HepG2 (cell line): ENCODE data around the gene SF1. TPM values are rescaled to one million over a fixed set of nuclear protein-coding genes. Genes with fewer than 3 reads are reported as not detected.

Experiments
- ATAC-seq: fragments of 200-7000 bp; cut with Tn5 transposase; 3 replicates; pipeline ENCODE4 v1.9.1; 2020; ENCODE audit warnings: mild to moderate bottlenecking, moderate library complexity
- BruUV-seq: library from RNA; stranded (reverse); fragments of 400-500 nt; replicated peaks from 2 replicates; lab custom pipeline; 2021; lab: Mats Ljungman, UMichigan
- CTCF ChIA-PET: fragments of 300-600 bp; formaldehyde crosslinking; extraction: SDS; loops from one replicate; lab custom pipeline; 2021; ENCODE audit warnings: low total read pairs, inconsistent platforms, low intra/inter-chr PET ratio; lab: Yijun Ruan, JAX
- POLR2A ChIA-PET: fragments of 350-600 bp; sonication (Branson Sonifier 250); formaldehyde crosslinking; loops from one replicate; lab custom pipeline; 2020; ENCODE audit warnings: antibody characterized with exemption, inconsistent platforms; lab: Yijun Ruan, JAX
- DNase-seq: peaks from one replicate; pipeline ENCODE4 v3.0.0-alpha.2; 2015; ENCODE audit warnings: low spot score
- FAIRE-seq: peaks from 3 replicates; lab custom pipeline; 2011; peaks lifted over from hg19 to GRCh38; lab: Jason Lieb, UNC
- H2AFZ ChIP-seq: one replicate; pipeline ENCODE4 v1.6.1; 2011; ENCODE audit warnings: low read length, inconsistent platforms
- H3K27ac ChIP-seq: fragments of 300-600 bp; 3 replicates; pipeline ENCODE4 v1.8.0; 2011; ENCODE audit warnings: mixed run types, mild to moderate bottlenecking, mixed read lengths, low read length, inconsistent platforms; ENCODE audit not compliant: insufficient read depth; ENCODE audit errors: extremely low read length
- H3K27me3 ChIP-seq, 2 experiments: fragments of 200-600 bp in 1 of 2; 2 replicates in 1 of 2; 3 replicates in 1 of 2; pipeline versions ENCODE4 v1.6.0 to v1.8.0; 2011; ENCODE audit warnings: low read length in 2 of 2, mild to moderate bottlenecking in 2 of 2, moderate library complexity in 2 of 2, inconsistent platforms in 1 of 2; ENCODE audit not compliant: insufficient read depth in 2 of 2, control insufficient read depth in 1 of 2
- H3K36me3 ChIP-seq, 2 experiments: fragments of 200-600 bp in 1 of 2; replicated peaks in 1 of 2; 2 replicates in 1 of 2; 3 replicates in 1 of 2; pipeline versions ENCODE4 v1.5.1 to v1.8.0; 2011; ENCODE audit warnings: low read length in 2 of 2, inconsistent platforms in 1 of 2; ENCODE audit not compliant: insufficient read depth in 2 of 2, control insufficient read depth in 1 of 2
- H3K4me1 ChIP-seq: 2 replicates; pipeline ENCODE4 v1.5.1; 2012; ENCODE audit warnings: low read length, inconsistent platforms; ENCODE audit not compliant: insufficient read depth
- H3K4me2 ChIP-seq: 2 replicates; pipeline ENCODE4 v1.6.0; 2011; ENCODE audit warnings: low read depth, low read length, inconsistent platforms
- H3K4me3 ChIP-seq, 3 experiments: fragments of 200-600 bp in 1 of 3; sonication (generic), shearing (Covaris generic) in 1 of 3; replicated peaks in 1 of 3; 2 replicates each; pipeline ENCODE4 v1.5.1; 2011 to 2016; ENCODE audit warnings: low read length in 3 of 3, inconsistent platforms in 2 of 3, low read depth in 2 of 3, mild to moderate bottlenecking in 2 of 3, control low read depth in 1 of 3, mixed read lengths in 1 of 3; ENCODE audit not compliant: insufficient read depth in 1 of 3
- H3K79me2 ChIP-seq: one replicate; pipeline ENCODE4 v1.6.1; 2011; ENCODE audit warnings: low read length, inconsistent platforms; ENCODE audit not compliant: insufficient read depth
- H3K9ac ChIP-seq: 2 replicates; pipeline ENCODE4 v1.6.0; 2011; ENCODE audit warnings: mild to moderate bottlenecking, low read depth, low read length, inconsistent platforms; ENCODE audit not compliant: insufficient read depth
- H3K9me3 ChIP-seq: 2 replicates; pipeline ENCODE4 v1.5.1; 2012; ENCODE audit warnings: mild to moderate bottlenecking, low read length
- H4K20me1 ChIP-seq: 2 replicates; pipeline ENCODE4 v1.6.0; 2011; ENCODE audit warnings: inconsistent platforms, mild to moderate bottlenecking, low read length, moderate library complexity; ENCODE audit not compliant: insufficient read depth
- AGO2 ChIP-seq: fragments of 200-400 bp; formaldehyde crosslinking; optimal IDR thresholded peaks from 2 replicates; pipeline ENCODE3; 2017; ENCODE audit warnings: mild to moderate bottlenecking, low read depth, low read length, moderate library complexity
- CCDC6 ChIP-seq: sonication (generic); formaldehyde crosslinking; IDR thresholded peaks from 2 replicates; pipeline ENCODE4 v1.8.1; 2022; ENCODE audit warnings: mild to moderate bottlenecking, missing genetic modification reagents, moderate library complexity
- EEA1 ChIP-seq: sonication (generic); formaldehyde crosslinking; IDR thresholded peaks from 2 replicates; pipeline ENCODE4 v1.5.1; 2020; ENCODE audit warnings: mild to moderate bottlenecking, missing genetic modification reagents, borderline replicate concordance
- HOXA5 ChIP-seq: sonication (generic); formaldehyde crosslinking; IDR thresholded peaks from 2 replicates; pipeline ENCODE4 v1.4.0; 2020; ENCODE audit warnings: missing genetic modification reagents
- POLR2A ChIP-seq, 2 experiments: IDR thresholded peaks; 2 replicates each; pipeline ENCODE4 v1.6.1; 2011; ENCODE audit warnings: low read depth in 2 of 2, low read length in 2 of 2, mild to moderate bottlenecking in 1 of 2, moderate library complexity in 1 of 2; ENCODE audit not compliant: insufficient read depth in 1 of 2
- RBFOX2 ChIP-seq: fragments of 200-400 bp; formaldehyde crosslinking; IDR thresholded peaks from 2 replicates; pipeline ENCODE4 v1.6.1; 2017; ENCODE audit warnings: low read depth, mild to moderate bottlenecking, low read length
- RBM22 ChIP-seq: fragments of 200-400 bp; formaldehyde crosslinking; optimal IDR thresholded peaks from 2 replicates; pipeline ENCODE3; 2017; ENCODE audit warnings: mild to moderate bottlenecking, low read length, moderate library complexity
- SMARCE1 ChIP-seq: fragments of 450-650 bp; IDR thresholded peaks from 2 replicates; pipeline ENCODE4 v1.6.1; 2017; ENCODE audit warnings: borderline replicate concordance
- ZBTB49 ChIP-seq: sonication (generic); formaldehyde crosslinking; IDR thresholded peaks from 2 replicates; pipeline ENCODE4 v1.4.0; 2020; ENCODE audit warnings: missing genetic modification reagents, borderline replicate concordance
- ZNF142 ChIP-seq: sonication (generic); formaldehyde crosslinking; IDR thresholded peaks from 2 replicates; pipeline ENCODE4 v1.4.0; 2020; ENCODE audit warnings: missing genetic modification reagents
- ZNF280D ChIP-seq: sonication (generic); formaldehyde crosslinking; IDR thresholded peaks from 2 replicates; pipeline ENCODE4 v1.5.1; 2020; ENCODE audit warnings: mild to moderate bottlenecking, missing genetic modification reagents
- ZNF878 ChIP-seq: sonication (generic); formaldehyde crosslinking; IDR thresholded peaks from 2 replicates; pipeline ENCODE4 v1.8.1; 2023; ENCODE audit warnings: mild to moderate bottlenecking, missing genetic modification reagents, moderate library complexity
- WGBS: methylation state at CpG from one replicate; pipeline ENCODE4 v1.1.6; 2017; ENCODE audit warnings: low lambda C conversion rate; 5-methylcytosine and 5-hydroxymethylcytosine counted together
- in situ Hi-C: cut with HindIII; loops from 2 replicates; pipeline ENCODE4 v1.10.0; 2017; ENCODE audit warnings: low pct_unique_long_range_greater_than_20kb; ENCODE audit not compliant: extremely low pct_ligation_motif_present
- intact Hi-C: fragments of 100-400 bp; cut with micrococcal nuclease; formaldehyde crosslinking; loops from one replicate; pipeline ENCODE4 v1.10.0; 2022; ENCODE audit not compliant: unreplicated experiment
- polyA plus RNA-seq, 8 experiments: library from polyadenylated mRNA; depleted of rRNA in 3 of 8; stranded (reverse) in 7 of 8; unstranded in 1 of 8; fragments of >200 nt; fragmentation: Illumina TruSeq in 4 of 8; extraction: Trizol in 4 of 8; gene quantifications; 2 replicates each; pipeline versions ENCODE4 v1.2.1 to v1.2.3, GENCODE V29; 2011 to 2016; ENCODE audit warnings: low read depth in 4 of 8, missing spikeins in 1 of 8, mixed read lengths in 1 of 8; ENCODE audit not compliant: insufficient read depth in 1 of 8
- total RNA-seq, 5 experiments: library from RNA; depleted of rRNA; stranded (reverse); fragments of >200 nt; fragmentation: Illumina TruSeq; extraction: Trizol; gene quantifications; 2 replicates each; pipeline ENCODE4 v1.2.3, GENCODE V29; 2016; ENCODE audit warnings: low read depth in 1 of 5

Gene SF1
- total and polyA plus RNA-seq, 2 of the 13 experiments (the other 11 are each of a cell fraction or from before 2014, with no cell fraction given) = 55.5 to 70.4 TPM

- H2AFZ ChIP-seq = no peak overlapping the region
- CTCF ChIA-PET = no interaction called here
- no peak for TF ChIP-seq HOXA5
- TF ChIP-seq SMARCE1 = no peak
- no peak for TF ChIP-seq CCDC6
- no peak for TF ChIP-seq EEA1 (CRISPR knock-in tag)
- TF ChIP-seq RBM22 = peak; percentile 52
- 0 out of 2 replicates have a peak, but pooled peaks have one; percentile 29 for TF ChIP-seq ZNF142 (CRISPR knock-in tag)
- no peak for TF ChIP-seq ZBTB49 (CRISPR knock-in tag)
- TF ChIP-seq POLR2A (IDR thresholded peaks at IDR 0.05; ENCODE audit: insufficient read depth in 1 of 2, low read depth in 2 of 2, low read length in 2 of 2) = peak in 1 of 2 experiments; percentile 39; a peak in 2 of 4 replicates
- TF ChIP-seq ZNF878 (CRISPR knock-in tag) = no peak
- peak; percentile 97 for TF ChIP-seq AGO2
- no peak for TF ChIP-seq ZNF280D (CRISPR knock-in tag)
- TF ChIP-seq RBFOX2 = 0 out of 2 replicates have a peak, but pooled peaks have one; percentile 31
- ATAC-seq (no peak), FAIRE-seq (no peak), DNase-seq (no peak)
- H3K9me3 ChIP-seq = no peaks in the 10 kb centered on the region
- intact Hi-C loops (no loop called here), in situ Hi-C loops (no loop called here)
- 100% methylated on average over 4 of the region's 6 CpGs for WGBS
- H3K27me3 ChIP-seq = no peaks in the 10 kb centered on the region
- peaks cover 32 to 52% of the 10 kb centered on the region in 2 experiments for H3K36me3 ChIP-seq
- H4K20me1 ChIP-seq = peaks cover 56% of the 10 kb centered on the region
- no TSS peak for BruUV-seq
- no peak overlapping the region for H3K4me3 ChIP-seq
- no peak overlapping the region for H3K9ac ChIP-seq
- H3K4me2 ChIP-seq = no peak overlapping the region
- peaks cover 4% of the 10 kb centered on the region for H3K79me2 ChIP-seq
- no peak overlapping the region for H3K27ac ChIP-seq
- POLR2A ChIA-PET = interaction anchor here (0.7 to 3.8 kb wide), 3 partner anchors 9 to 58 kb away, joined by 3 to 23 read pairs (median 4); partner anchors contain the start of gene SF1
- H3K4me1 ChIP-seq = peaks cover 24% of the 10 kb centered on the region
Measured at GRCh38 chr11:64763526-64764039, 14.8 kb downstream of the SF1 start.
